Neural cell (in vitro differentiated cells): ENCODE results near the gene CKAP5. TPM values are rescaled to one million over a fixed set of nuclear protein-coding genes. Genes with fewer than 3 reads are reported as not detected.

Source experiments
- H2AFZ ChIP-seq: fragments of 200-600, 300-800 bp; sonication (generic), shearing (Covaris generic); 2 replicates; pipeline ENCODE4 v1.6.0; 2014; ENCODE audit warnings: low read depth, mild to moderate bottlenecking, antibody characterized with exemption, low read length, moderate library complexity
- H3F3A ChIP-seq: fragments of 200-600 bp; shearing (Covaris generic); 2 replicates; pipeline ENCODE4 v1.6.1; 2016; ENCODE audit warnings: mild to moderate bottlenecking, moderate library complexity, mixed read lengths, antibody characterized with exemption, low read length; ENCODE audit not compliant: insufficient read depth, poor library complexity, severe bottlenecking
- H3K27ac ChIP-seq: fragments of 200-600, 300-800 bp; sonication (generic), shearing (Covaris generic); 2 replicates; pipeline ENCODE4 v1.5.1; 2014; ENCODE audit warnings: mild to moderate bottlenecking, low read length, moderate library complexity
- H3K27me3 ChIP-seq: fragments of 300-800, 200-600 bp; sonication (generic), shearing (Covaris generic); 2 replicates; pipeline ENCODE4 v1.6.0; 2014; ENCODE audit warnings: mild to moderate bottlenecking, low read depth, low read length, moderate library complexity; ENCODE audit not compliant: insufficient read depth
- H3K36me3 ChIP-seq: fragments of 300-800, 200-600 bp; sonication (generic), shearing (Covaris generic); 2 replicates; pipeline ENCODE4 v1.5.1; 2014; ENCODE audit warnings: mild to moderate bottlenecking, antibody characterized with exemption, low read length, moderate library complexity; ENCODE audit not compliant: insufficient read depth
- H3K4me2 ChIP-seq: fragments of 300-800, 200-600 bp; sonication (generic), shearing (Covaris generic); 2 replicates; pipeline ENCODE4 v1.6.0; 2014; ENCODE audit warnings: mild to moderate bottlenecking, low read length
- H3K4me3 ChIP-seq: fragments of 300-800, 200-600 bp; sonication (generic), shearing (Covaris generic); 2 replicates; pipeline ENCODE4 v1.5.1; 2014; ENCODE audit warnings: mild to moderate bottlenecking, low read length, moderate library complexity
- H3K79me2 ChIP-seq: fragments of 200-600 bp; shearing (Covaris generic); replicated peaks from 2 replicates; pipeline ENCODE4 v1.6.0; 2014; ENCODE audit warnings: mild to moderate bottlenecking, low read length, moderate library complexity; ENCODE audit not compliant: insufficient read depth
- H3K9ac ChIP-seq: fragments of 300-800, 200-600 bp; sonication (generic), shearing (Covaris generic); 2 replicates; pipeline ENCODE4 v1.6.1; 2016; ENCODE audit warnings: mild to moderate bottlenecking, low read length, mixed read lengths
- H3K9me2 ChIP-seq: fragments of 200-600 bp; shearing (Covaris generic); 2 replicates; pipeline ENCODE4 v1.6.1; 2016; ENCODE audit warnings: mild to moderate bottlenecking, low read length, mixed read lengths; ENCODE audit not compliant: insufficient read depth
- H3K9me3 ChIP-seq: fragments of 200-600, 300-800 bp; sonication (generic), shearing (Covaris generic); 2 replicates; pipeline ENCODE4 v1.6.1; 2016; ENCODE audit warnings: mild to moderate bottlenecking, mixed run types, low read length, moderate library complexity, mixed read lengths
- H4K20me1 ChIP-seq: fragments of 200-600 bp; shearing (Covaris generic); 2 replicates; pipeline ENCODE4 v1.6.1; 2016; ENCODE audit warnings: mild to moderate bottlenecking, mixed run types; ENCODE audit not compliant: insufficient read depth
- CTCF ChIP-seq: fragments of 450-650 bp; IDR thresholded peaks from 2 replicates; pipeline ENCODE4 v1.5.1; 2014; ENCODE audit warnings: antibody characterized with exemption, mild to moderate bottlenecking, moderate library complexity; ENCODE audit not compliant: poor library complexity, severe bottlenecking
- EP300 ChIP-seq: fragments of 450-650 bp; conservative IDR thresholded peaks from 2 replicates; pipeline ENCODE4 v1.6.1; 2014; ENCODE audit warnings: antibody characterized with exemption, mild to moderate bottlenecking, moderate library complexity; ENCODE audit not compliant: poor library complexity, severe bottlenecking
- EZH2 ChIP-seq: fragments of 200-600, 300-800 bp; shearing (Covaris generic), sonication (generic); IDR thresholded peaks from 2 replicates; pipeline ENCODE4 v1.6.1; 2014; ENCODE audit warnings: antibody characterized with exemption, low read length, borderline replicate concordance, mild to moderate bottlenecking; ENCODE audit not compliant: insufficient read depth, poor library complexity, severe bottlenecking
- MXI1 ChIP-seq: fragments of 450-650 bp; conservative IDR thresholded peaks from 2 replicates; pipeline ENCODE4 v1.6.1; 2014; ENCODE audit warnings: antibody characterized with exemption, mild to moderate bottlenecking; ENCODE audit not compliant: poor library complexity, severe bottlenecking
- POLR2AphosphoS5 ChIP-seq: IDR thresholded peaks from 2 replicates; pipeline ENCODE4 v1.6.1; 2012
- RAD21 ChIP-seq: fragments of 450-650 bp; conservative IDR thresholded peaks from 2 replicates; pipeline ENCODE4 v1.6.1; 2014; ENCODE audit warnings: antibody characterized with exemption, mild to moderate bottlenecking, moderate library complexity
- SMC3 ChIP-seq: fragments of 450-650 bp; conservative IDR thresholded peaks from 2 replicates; pipeline ENCODE4 v1.6.1; 2014; ENCODE audit warnings: antibody characterized with exemption, mild to moderate bottlenecking, moderate library complexity; ENCODE audit not compliant: poor library complexity
- TAF1 ChIP-seq: IDR thresholded peaks from 2 replicates; pipeline ENCODE4 v1.6.1; 2012; ENCODE audit warnings: low read depth
- polyA plus RNA-seq: library from polyadenylated mRNA; depleted of rRNA; stranded (reverse); fragments of >200 nt; gene quantifications from 2 replicates; pipeline ENCODE4 v1.2.3, GENCODE V29; 2014
- TF ChIP-seq, protein P1 (sequence below): IDR thresholded peaks from 2 replicates; pipeline ENCODE4 v1.6.1; 2012; ENCODE audit warnings: borderline replicate concordance

The CKAP5 gene
- polyA plus RNA-seq, 1 donor from 2014 or later = 90.3 TPM

- H3K36me3 ChIP-seq = no peaks in the 10 kb centered on the region
- no peaks in the 10 kb centered on the region for H3K9me2 ChIP-seq
- no peak overlapping the region for H3K4me2 ChIP-seq
- no peaks in the 10 kb centered on the region for H4K20me1 ChIP-seq
- H3K9me3 ChIP-seq = no peaks in the 10 kb centered on the region
- H3K27me3 ChIP-seq = no peaks in the 10 kb centered on the region
- no peak overlapping the region for H2AFZ ChIP-seq
- TF ChIP-seq, protein P1, sequence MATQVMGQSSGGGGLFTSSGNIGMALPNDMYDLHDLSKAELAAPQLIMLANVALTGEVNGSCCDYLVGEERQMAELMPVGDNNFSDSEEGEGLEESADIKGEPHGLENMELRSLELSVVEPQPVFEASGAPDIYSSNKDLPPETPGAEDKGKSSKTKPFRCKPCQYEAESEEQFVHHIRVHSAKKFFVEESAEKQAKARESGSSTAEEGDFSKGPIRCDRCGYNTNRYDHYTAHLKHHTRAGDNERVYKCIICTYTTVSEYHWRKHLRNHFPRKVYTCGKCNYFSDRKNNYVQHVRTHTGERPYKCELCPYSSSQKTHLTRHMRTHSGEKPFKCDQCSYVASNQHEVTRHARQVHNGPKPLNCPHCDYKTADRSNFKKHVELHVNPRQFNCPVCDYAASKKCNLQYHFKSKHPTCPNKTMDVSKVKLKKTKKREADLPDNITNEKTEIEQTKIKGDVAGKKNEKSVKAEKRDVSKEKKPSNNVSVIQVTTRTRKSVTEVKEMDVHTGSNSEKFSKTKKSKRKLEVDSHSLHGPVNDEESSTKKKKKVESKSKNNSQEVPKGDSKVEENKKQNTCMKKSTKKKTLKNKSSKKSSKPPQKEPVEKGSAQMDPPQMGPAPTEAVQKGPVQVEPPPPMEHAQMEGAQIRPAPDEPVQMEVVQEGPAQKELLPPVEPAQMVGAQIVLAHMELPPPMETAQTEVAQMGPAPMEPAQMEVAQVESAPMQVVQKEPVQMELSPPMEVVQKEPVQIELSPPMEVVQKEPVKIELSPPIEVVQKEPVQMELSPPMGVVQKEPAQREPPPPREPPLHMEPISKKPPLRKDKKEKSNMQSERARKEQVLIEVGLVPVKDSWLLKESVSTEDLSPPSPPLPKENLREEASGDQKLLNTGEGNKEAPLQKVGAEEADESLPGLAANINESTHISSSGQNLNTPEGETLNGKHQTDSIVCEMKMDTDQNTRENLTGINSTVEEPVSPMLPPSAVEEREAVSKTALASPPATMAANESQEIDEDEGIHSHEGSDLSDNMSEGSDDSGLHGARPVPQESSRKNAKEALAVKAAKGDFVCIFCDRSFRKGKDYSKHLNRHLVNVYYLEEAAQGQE = no peak
- TF ChIP-seq EP300 (no peak), EZH2 (no peak), SMC3 (no peak)
- H3K4me3 ChIP-seq = no peak overlapping the region
- no peak overlapping the region for H3K9ac ChIP-seq
- no peak overlapping the region for H3K27ac ChIP-seq
- H3F3A ChIP-seq = no peaks in the 10 kb centered on the region
- H3K79me2 ChIP-seq = no peaks in the 10 kb centered on the region
These were observed 100.1 kb downstream of the CKAP5 start for GRCh38 chr11:46745995-46746394.

GRCh38 chr11:46745328-46745727, 100.8 kb downstream of the CKAP5 start:
- Histone ChIP-seq H3K79me2 (no peaks in the 10 kb centered on the region), H3K4me3 (no peak overlapping the region), H3K9me2 (no peaks in the 10 kb centered on the region), H2AFZ (no peak overlapping the region), H3K36me3 (no peaks in the 10 kb centered on the region), H3K4me2 (no peak overlapping the region), H3F3A (no peaks in the 10 kb centered on the region), H3K27me3 (no peaks in the 10 kb centered on the region), H3K27ac (no peak overlapping the region), H4K20me1 (no peaks in the 10 kb centered on the region), H3K9ac (no peak overlapping the region), H3K9me3 (no peaks in the 10 kb centered on the region)
- no peak for TF ChIP-seq MXI1
- no peak for TF ChIP-seq POLR2AphosphoS5
- no peak for TF ChIP-seq SMC3
- no peak for TF ChIP-seq RAD21
- no peak for TF ChIP-seq EZH2
- TF ChIP-seq EP300 = no peak
- TF ChIP-seq, protein P1 = no peak
- no peak for TF ChIP-seq CTCF
- TF ChIP-seq TAF1 = no peak
